Subcutaneous adipose tissue (tissue), 4 donors: ENCODE measurements around the gene FHIP2A. TPM values are rescaled to one million over a fixed set of nuclear protein-coding genes. Genes with fewer than 3 reads are reported as not detected.

Source experiments
- total RNA-seq, 4 donors: library from RNA; depleted of rRNA; stranded (reverse); fragments of >200 nt; gene quantifications; one replicate each; pipeline ENCODE4 v1.1.0, GENCODE V29; 2016
- TF ChIP-seq, protein P1 (sequence below): fragments of 450-650 bp; IDR thresholded peaks from one replicate; pipeline ENCODE4 v1.5.1; 2016; ENCODE audit warnings: low read depth, mild to moderate bottlenecking, control low read depth, antibody characterized with exemption, moderate library complexity

FHIP2A gene
- total RNA-seq, 4 donors from 2014 or later = 30.8 to 54.9 (median 41.0) TPM

DNA sequence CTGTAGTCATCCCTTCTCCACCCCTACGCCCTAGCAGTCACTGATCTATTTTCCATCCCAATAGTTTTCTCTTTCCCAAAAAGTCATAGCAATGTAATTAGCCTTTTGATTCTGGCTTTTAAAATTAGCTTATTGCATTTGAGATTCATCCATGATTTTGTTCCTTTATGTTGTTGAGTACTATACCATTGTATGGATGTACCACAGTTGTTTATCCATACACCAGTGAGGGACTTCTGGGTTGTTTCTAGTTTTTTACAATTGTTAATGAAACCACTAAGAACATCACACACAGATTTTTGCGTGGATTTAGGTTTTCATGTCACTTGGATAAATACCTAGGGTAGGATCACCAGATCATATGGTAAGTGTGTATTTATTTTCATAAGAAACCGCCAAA, 16.1 kb downstream of the FHIP2A start:
- TF ChIP-seq, protein P1, sequence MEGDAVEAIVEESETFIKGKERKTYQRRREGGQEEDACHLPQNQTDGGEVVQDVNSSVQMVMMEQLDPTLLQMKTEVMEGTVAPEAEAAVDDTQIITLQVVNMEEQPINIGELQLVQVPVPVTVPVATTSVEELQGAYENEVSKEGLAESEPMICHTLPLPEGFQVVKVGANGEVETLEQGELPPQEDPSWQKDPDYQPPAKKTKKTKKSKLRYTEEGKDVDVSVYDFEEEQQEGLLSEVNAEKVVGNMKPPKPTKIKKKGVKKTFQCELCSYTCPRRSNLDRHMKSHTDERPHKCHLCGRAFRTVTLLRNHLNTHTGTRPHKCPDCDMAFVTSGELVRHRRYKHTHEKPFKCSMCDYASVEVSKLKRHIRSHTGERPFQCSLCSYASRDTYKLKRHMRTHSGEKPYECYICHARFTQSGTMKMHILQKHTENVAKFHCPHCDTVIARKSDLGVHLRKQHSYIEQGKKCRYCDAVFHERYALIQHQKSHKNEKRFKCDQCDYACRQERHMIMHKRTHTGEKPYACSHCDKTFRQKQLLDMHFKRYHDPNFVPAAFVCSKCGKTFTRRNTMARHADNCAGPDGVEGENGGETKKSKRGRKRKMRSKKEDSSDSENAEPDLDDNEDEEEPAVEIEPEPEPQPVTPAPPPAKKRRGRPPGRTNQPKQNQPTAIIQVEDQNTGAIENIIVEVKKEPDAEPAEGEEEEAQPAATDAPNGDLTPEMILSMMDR = no peak

DNA sequence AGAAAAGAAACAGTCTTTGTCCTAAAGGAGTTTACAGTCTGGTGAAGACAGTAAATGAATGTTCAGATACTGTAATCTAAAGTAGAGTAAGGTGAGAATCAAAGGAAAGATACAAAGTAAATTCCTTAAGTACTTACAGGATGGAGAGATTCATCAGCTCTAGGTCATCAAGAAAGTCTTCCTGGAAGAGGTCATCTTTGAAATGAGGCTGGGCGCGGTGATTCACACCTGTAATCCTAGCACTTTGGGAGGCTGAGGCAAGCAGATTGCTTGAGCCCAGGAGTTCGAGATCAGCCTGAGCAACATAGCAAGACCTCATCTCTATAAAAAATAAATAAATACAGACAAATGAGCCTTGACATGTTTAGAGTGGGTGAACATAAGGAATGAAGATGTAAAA, 18.3 kb downstream of the FHIP2A start:
- TF ChIP-seq, protein P1 = no peak

DNA sequence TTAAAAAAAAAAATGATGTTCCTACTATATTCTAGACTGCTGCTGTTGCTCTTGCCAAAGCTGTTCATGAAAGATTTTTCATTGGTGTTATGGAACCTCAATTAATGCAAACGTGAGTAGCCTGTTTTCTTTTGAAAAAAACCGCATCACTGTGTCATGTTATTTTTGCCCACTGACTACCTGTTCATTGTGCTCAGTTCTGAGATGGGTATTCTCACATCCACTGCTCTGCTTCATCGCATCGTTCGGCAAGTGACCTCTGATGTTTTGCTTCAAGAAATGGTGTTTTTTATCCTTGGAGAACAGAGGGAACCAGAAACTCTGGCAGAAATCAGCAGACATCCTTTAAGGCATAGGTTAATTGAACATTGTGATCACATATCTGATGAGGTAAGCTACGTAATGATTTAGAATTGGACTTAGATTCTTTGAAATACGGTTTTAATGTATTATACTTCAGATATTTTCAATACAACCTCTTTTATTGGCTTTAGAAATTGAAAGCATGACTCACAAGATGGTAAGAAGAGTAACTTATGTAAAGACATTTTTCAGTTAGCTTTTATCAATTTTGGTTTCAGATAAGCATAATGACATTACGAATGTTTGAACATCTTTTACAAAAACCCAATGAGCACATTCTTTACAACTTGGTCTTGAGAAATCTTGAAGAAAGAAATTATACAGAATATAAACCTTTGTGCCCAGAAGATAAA, 24.6 kb downstream of the FHIP2A start:
- TF ChIP-seq, protein P1 = no peak

DNA sequence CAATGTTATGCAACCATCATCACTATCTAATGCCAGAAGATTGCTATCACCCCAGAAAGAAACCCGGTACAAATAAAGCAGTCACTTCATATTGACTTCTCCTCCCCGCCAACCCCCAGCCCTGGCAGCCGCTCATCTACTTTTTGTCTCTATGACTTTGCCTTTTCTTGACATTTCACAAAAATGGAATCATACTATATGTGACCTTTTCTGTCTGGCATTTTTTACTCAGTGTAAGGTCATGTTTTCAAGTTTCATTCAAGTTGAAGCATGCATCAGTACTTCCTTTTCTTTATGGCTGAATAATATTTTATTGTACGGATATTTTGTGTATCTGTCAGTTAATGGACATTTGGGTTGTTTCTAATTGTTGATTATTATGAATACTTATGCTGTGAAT, 28.1 kb downstream of the FHIP2A start:
- TF ChIP-seq, protein P1 = no peak

DNA sequence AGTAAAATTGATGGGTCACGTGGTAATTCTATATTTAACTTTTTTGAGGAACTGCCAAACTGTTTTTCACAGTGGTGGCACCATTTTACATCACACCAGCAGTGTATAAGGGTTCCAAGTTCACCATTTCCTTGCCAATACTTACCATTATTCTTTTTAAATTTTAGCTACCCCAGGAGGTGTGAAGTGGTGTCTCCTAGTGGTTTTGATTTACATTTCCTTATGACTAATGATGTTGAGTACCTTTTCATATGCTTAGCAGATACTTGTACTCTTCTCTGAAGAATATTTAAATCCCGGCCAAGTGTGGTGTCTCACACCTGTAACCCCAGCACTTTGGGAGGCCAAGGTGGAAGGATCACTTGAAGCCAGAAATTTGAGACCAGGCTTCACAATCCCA, 28.5 kb downstream of the FHIP2A start:
- TF ChIP-seq, protein P1 = no peak

DNA sequence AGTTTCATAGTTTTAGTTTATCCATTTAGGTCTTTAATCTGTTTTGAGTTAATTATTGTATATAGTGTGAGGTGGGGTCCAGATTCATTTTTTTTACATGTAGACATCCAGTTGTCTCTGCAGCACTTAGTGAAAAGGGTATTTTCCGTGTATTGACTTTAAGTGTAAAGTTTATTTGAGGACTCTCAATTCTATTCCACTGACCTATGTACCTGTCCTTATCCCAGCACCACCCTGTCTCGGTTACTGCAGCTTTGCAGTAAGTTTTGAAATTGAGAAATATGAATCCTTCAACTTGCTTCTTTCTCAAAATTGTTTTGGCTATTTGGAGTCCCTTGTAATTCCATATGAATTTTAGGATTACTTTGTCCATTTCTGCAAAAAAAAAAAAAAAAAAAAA, 29.8 kb downstream of the FHIP2A start:
- TF ChIP-seq, protein P1 = no peak

DNA sequence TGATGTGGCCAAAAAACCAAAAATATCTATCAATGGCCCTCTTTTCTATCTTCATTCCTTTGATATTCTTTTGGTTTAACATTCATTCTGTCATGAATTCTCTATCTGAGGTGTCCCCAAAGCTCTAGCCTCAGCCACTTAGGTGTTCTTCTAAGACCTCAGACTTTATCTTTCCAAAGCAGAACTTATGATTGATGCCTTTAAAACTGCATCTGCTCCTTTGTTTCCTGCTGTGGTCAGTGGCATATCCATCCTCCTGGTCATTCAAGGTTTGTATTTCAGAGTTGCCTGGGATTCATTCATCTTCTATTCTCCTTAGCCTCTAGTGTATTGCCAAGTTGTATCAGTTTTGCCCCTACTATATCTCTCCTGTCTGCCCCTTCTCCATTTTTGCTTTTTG, 30.6 kb downstream of the FHIP2A start:
- TF ChIP-seq, protein P1 = no peak
